Endothelial cell of umbilical vein (primary cell): ENCODE data around the gene ATP11C. TPM values are rescaled to one million over a fixed set of nuclear protein-coding genes. Genes with fewer than 3 reads are reported as not detected.

Source experiments
- BruUV-seq: library from RNA; stranded (reverse); fragments of 400-500 nt; replicated peaks from 2 replicates; lab custom pipeline; 2021; lab: Mats Ljungman, UMichigan
- CTCF ChIA-PET: fragments of 300-600, 350-600 bp; sonication (Branson Sonifier 250); formaldehyde crosslinking; loops from one replicate; lab custom pipeline; 2021; ENCODE audit warnings: antibody characterized with exemption, inconsistent platforms; lab: Charles Lee
- POLR2A ChIA-PET: fragments of 300-600, 350-600 bp; sonication (Branson Sonifier 250); formaldehyde crosslinking; loops from one replicate; lab custom pipeline; 2021; ENCODE audit warnings: antibody characterized with exemption, inconsistent platforms; lab: Charles Lee
- DNase-seq: peaks from one replicate; pipeline ENCODE4 v3.0.0-alpha.2; 2011; ENCODE audit warnings: low read depth, low spot score
- FAIRE-seq: peaks from 2 replicates; lab custom pipeline; 2011; peaks lifted over from hg19 to GRCh38; lab: Jason Lieb, UNC
- H2AFZ ChIP-seq: 2 replicates; pipeline ENCODE4 v1.6.0; 2012; ENCODE audit warnings: low read depth, low read length, control low read depth, inconsistent platforms
- H3K27ac ChIP-seq: 2 replicates; pipeline ENCODE4 v1.5.1; 2011; ENCODE audit warnings: low read depth, mild to moderate bottlenecking, control low read depth, low read length, moderate library complexity; ENCODE audit not compliant: insufficient read depth
- H3K27me3 ChIP-seq, 2 experiments: 2 replicates each; pipeline versions ENCODE4 v1.6.0 to v1.6.1; 2011; ENCODE audit warnings: low read length in 2 of 2, mixed read lengths in 1 of 2; ENCODE audit not compliant: control insufficient read depth in 2 of 2, insufficient read depth in 2 of 2
- H3K36me3 ChIP-seq, 2 experiments: 2 replicates in 1 of 2; 3 replicates in 1 of 2; pipeline ENCODE4 v1.5.1; 2011; ENCODE audit warnings: low read length in 2 of 2, mild to moderate bottlenecking in 1 of 2, moderate library complexity in 1 of 2; ENCODE audit not compliant: control insufficient read depth in 2 of 2, insufficient read depth in 2 of 2; ENCODE audit errors: extremely low read depth in 1 of 2
- H3K4me1 ChIP-seq: 3 replicates; pipeline ENCODE4 v1.5.1; 2011; ENCODE audit warnings: mild to moderate bottlenecking, low read length; ENCODE audit not compliant: control insufficient read depth, insufficient read depth; ENCODE audit errors: extremely low read depth
- H3K4me2 ChIP-seq: 2 replicates; pipeline ENCODE4 v1.6.1; 2011; ENCODE audit warnings: low read length, control low read depth, mixed read lengths; ENCODE audit not compliant: insufficient read depth
- H3K4me3 ChIP-seq, 3 experiments: fragments of 200-600 bp in 1 of 3; sonication (generic), shearing (Covaris generic) in 1 of 3; replicated peaks in 1 of 3; 2 replicates each; pipeline ENCODE4 v1.5.1; 2011 to 2016; ENCODE audit warnings: control low read depth in 3 of 3, low read length in 3 of 3, mild to moderate bottlenecking in 2 of 3, inconsistent platforms in 1 of 3, low read depth in 1 of 3, moderate library complexity in 1 of 3; ENCODE audit not compliant: insufficient read depth in 1 of 3
- H3K79me2 ChIP-seq: 2 replicates; pipeline ENCODE4 v1.6.0; 2012; ENCODE audit warnings: low read length, inconsistent platforms; ENCODE audit not compliant: control insufficient read depth, insufficient read depth
- H3K9ac ChIP-seq: replicated peaks from 2 replicates; pipeline ENCODE3; 2011; ENCODE audit warnings: low read length, control low read depth; ENCODE audit not compliant: insufficient read depth; ENCODE audit errors: extremely low read depth
- H3K9me1 ChIP-seq: replicated peaks from 3 replicates; pipeline ENCODE4 v1.6.0; 2011; ENCODE audit warnings: mild to moderate bottlenecking, low read length; ENCODE audit not compliant: control insufficient read depth, insufficient read depth; ENCODE audit errors: extremely low read depth
- H3K9me3 ChIP-seq: replicated peaks from 2 replicates; pipeline ENCODE4 v1.5.1; 2012; ENCODE audit warnings: low read length, inconsistent platforms; ENCODE audit not compliant: control insufficient read depth, insufficient read depth
- H4K20me1 ChIP-seq: replicated peaks from 2 replicates; pipeline ENCODE3; 2011; ENCODE audit warnings: mild to moderate bottlenecking, low read length; ENCODE audit not compliant: control insufficient read depth, insufficient read depth; ENCODE audit errors: extremely low read depth
- EZH2 ChIP-seq: IDR thresholded peaks from 2 replicates; pipeline ENCODE4 v1.6.1; 2012; ENCODE audit warnings: borderline replicate concordance, low read depth, mild to moderate bottlenecking, moderate library complexity, low read length, inconsistent platforms; ENCODE audit not compliant: severe bottlenecking
- FOS ChIP-seq: IDR thresholded peaks from 2 replicates; pipeline ENCODE4 v1.6.1; 2011; ENCODE audit warnings: mild to moderate bottlenecking, low read length, moderate library complexity, borderline replicate concordance; ENCODE audit not compliant: insufficient read depth
- GATA2 ChIP-seq: IDR thresholded peaks from 2 replicates; pipeline ENCODE4 v1.7.0; 2011; ENCODE audit warnings: low read depth, mild to moderate bottlenecking, moderate library complexity, mixed read lengths, low read length; ENCODE audit not compliant: insufficient read length, insufficient read depth
- JUN ChIP-seq: IDR thresholded peaks from 2 replicates; pipeline ENCODE4 v1.6.1; 2011; ENCODE audit warnings: borderline replicate concordance, low read depth; ENCODE audit not compliant: insufficient read length, insufficient read depth
- MYC ChIP-seq: IDR thresholded peaks from one replicate; pipeline ENCODE4 v1.6.1; 2011; ENCODE audit warnings: mild to moderate bottlenecking, low read depth, low read length
- POLR2A ChIP-seq: IDR thresholded peaks from 2 replicates; pipeline ENCODE4 v1.6.1; 2012; ENCODE audit warnings: low read depth, mild to moderate bottlenecking, control low read depth, low read length
- POLR2AphosphoS5 ChIP-seq: IDR thresholded peaks from 2 replicates; pipeline ENCODE4 v1.6.1; 2012; ENCODE audit warnings: low read depth, mild to moderate bottlenecking, control low read depth, low read length, moderate library complexity; ENCODE audit not compliant: insufficient read depth
- dilution Hi-C: fragments of 300-500 bp; cut with MboI; formaldehyde crosslinking; loops from one replicate; pipeline ENCODE4 v1.15.0; 2019; ENCODE audit warnings: low sequenced_read_pairs; ENCODE audit not compliant: extremely low pct_ligation_motif_present
- intact Hi-C: fragments of 100-400 bp; cut with micrococcal nuclease; formaldehyde crosslinking; loops from one replicate; pipeline ENCODE4 v1.10.0; 2022
- polyA plus RNA-seq, 4 experiments: library from polyadenylated mRNA; depleted of rRNA in 3 of 4; stranded (reverse) in 3 of 4; unstranded in 1 of 4; fragments of >200 nt; gene quantifications; 2 replicates each; pipeline versions ENCODE4 v1.2.1 to v1.2.3, GENCODE V29; 2011 to 2012; ENCODE audit warnings: missing spikeins in 1 of 4
- total RNA-seq: library from RNA; stranded (reverse); gene quantifications from 2 replicates; pipeline ENCODE4 v1.2.3, GENCODE V29; 2021
- TF ChIP-seq, protein P1 (sequence below): IDR thresholded peaks from 2 replicates; pipeline ENCODE4 v1.6.1; 2011; ENCODE audit not compliant: insufficient read depth, insufficient read length
- TF ChIP-seq, protein P2 (sequence below), 2 donors: IDR thresholded peaks; 1 replicate in 1 of 2; 2 replicates in 1 of 2; pipeline ENCODE4 v1.5.1; 2011; ENCODE audit warnings: low read length in 2 of 2, mild to moderate bottlenecking in 2 of 2, moderate library complexity in 2 of 2, control low read depth in 1 of 2, inconsistent platforms in 1 of 2, low read depth in 1 of 2; ENCODE audit not compliant: insufficient read depth in 1 of 2; ENCODE audit errors: extremely low read depth in 1 of 2

ATP11C gene
- total and polyA plus RNA-seq, 2 donors (not counting 3 experiments of a cell fraction or from before 2014, with no cell fraction given), result 9.1 to 31.8 TPM

DNA sequence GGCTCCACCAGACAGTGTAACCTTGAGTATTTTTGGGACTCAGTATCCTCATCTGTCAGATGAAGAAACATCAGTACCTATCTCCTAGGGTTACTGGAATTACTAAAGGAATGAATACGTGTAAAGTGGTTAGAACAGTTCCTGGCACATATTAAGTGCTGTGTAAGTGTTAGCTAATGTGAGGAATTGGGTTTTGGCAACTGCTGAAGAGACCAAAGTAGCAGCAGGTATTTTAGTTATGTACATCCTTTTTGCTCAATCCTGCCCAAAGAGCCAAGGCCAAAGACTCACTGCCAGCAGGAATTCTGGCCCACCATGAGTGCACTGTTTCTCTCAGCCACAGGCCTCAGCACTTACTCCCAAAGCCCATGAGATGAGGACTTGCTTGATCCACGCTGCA, 208.2 kb downstream of the ATP11C start:
- no peak overlapping the region for H3K27ac ChIP-seq
- H3K9ac ChIP-seq, result no peak overlapping the region
- H3K4me2 ChIP-seq, result no peak overlapping the region
- peaks cover 5% of the 10 kb centered on the region for H3K4me1 ChIP-seq
- no peaks in the 10 kb centered on the region for H3K79me2 ChIP-seq
- no peaks in the 10 kb centered on the region for H3K36me3 ChIP-seq
- H3K9me3 ChIP-seq, result no peaks in the 10 kb centered on the region
- H4K20me1 ChIP-seq, result no peaks in the 10 kb centered on the region
- dilution Hi-C loops (no loop called here), intact Hi-C loops (no loop called here)
- H2AFZ ChIP-seq, result no peak overlapping the region
- DNase-seq (no peak), FAIRE-seq (no peak)
- no peak overlapping the region for H3K4me3 ChIP-seq
- ChIA-PET CTCF (no interaction called here), POLR2A (no interaction called here)
- H3K27me3 ChIP-seq, result no peaks in the 10 kb centered on the region
- BruUV-seq, result no TSS peak
- TF ChIP-seq, protein P1, sequence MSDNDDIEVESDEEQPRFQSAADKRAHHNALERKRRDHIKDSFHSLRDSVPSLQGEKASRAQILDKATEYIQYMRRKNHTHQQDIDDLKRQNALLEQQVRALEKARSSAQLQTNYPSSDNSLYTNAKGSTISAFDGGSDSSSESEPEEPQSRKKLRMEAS, result no peak
- H3K9me1 ChIP-seq, result no peaks in the 10 kb centered on the region

DNA sequence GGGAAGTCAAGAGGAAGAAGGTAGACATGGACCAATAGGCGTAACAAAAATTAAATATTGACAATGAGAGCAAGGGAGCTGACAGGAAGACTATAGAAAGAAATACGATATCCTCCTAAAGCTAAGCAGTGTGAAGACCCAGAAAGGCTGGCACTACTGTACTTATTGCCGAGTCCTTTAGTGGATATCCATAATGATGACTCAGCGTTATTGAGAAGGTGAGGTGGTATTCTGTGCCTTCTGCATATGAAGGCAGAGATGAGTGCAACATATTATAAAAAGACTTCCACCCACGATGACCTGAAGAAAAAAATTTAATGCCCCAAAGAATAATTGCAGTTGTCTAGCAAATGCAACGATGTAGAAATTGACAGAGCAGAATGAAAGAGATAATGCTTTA, 211.9 kb downstream of the ATP11C start:
- Histone ChIP-seq H3K27me3 (no peaks in the 10 kb centered on the region), H2AFZ (no peak overlapping the region), H3K4me3 (no peak overlapping the region), H3K9me3 (no peaks in the 10 kb centered on the region), H3K9ac (no peak overlapping the region), H3K27ac (no peak overlapping the region), H3K4me2 (no peak overlapping the region), H3K79me2 (no peaks in the 10 kb centered on the region), H3K9me1 (no peaks in the 10 kb centered on the region), H3K36me3 (no peaks in the 10 kb centered on the region), H4K20me1 (no peaks in the 10 kb centered on the region), H3K4me1 (peaks cover 5% of the 10 kb centered on the region)
- dilution Hi-C loops (no loop called here), intact Hi-C loops (loop anchor here (2.0 kb wide), 1 partner anchor 18 kb away; no protein-coding TSS in a partner anchor)
- no TSS peak for BruUV-seq
- DNase-seq (no peak), FAIRE-seq (no peak)
- ChIA-PET POLR2A (no interaction called here), CTCF (no interaction called here)
- no peak for TF ChIP-seq GATA2
- TF ChIP-seq FOS, result no peak
- TF ChIP-seq, protein P1, result no peak
- TF ChIP-seq, protein P2, sequence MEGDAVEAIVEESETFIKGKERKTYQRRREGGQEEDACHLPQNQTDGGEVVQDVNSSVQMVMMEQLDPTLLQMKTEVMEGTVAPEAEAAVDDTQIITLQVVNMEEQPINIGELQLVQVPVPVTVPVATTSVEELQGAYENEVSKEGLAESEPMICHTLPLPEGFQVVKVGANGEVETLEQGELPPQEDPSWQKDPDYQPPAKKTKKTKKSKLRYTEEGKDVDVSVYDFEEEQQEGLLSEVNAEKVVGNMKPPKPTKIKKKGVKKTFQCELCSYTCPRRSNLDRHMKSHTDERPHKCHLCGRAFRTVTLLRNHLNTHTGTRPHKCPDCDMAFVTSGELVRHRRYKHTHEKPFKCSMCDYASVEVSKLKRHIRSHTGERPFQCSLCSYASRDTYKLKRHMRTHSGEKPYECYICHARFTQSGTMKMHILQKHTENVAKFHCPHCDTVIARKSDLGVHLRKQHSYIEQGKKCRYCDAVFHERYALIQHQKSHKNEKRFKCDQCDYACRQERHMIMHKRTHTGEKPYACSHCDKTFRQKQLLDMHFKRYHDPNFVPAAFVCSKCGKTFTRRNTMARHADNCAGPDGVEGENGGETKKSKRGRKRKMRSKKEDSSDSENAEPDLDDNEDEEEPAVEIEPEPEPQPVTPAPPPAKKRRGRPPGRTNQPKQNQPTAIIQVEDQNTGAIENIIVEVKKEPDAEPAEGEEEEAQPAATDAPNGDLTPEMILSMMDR (IDR thresholded peaks at IDR 0.05; ENCODE audit: extremely low read depth in 1 of 2, insufficient read depth in 1 of 2, low read depth in 1 of 2, low read length in 2 of 2), result no peak
- TF ChIP-seq EZH2, result no peak
- no peak for TF ChIP-seq JUN
- TF ChIP-seq POLR2AphosphoS5, result no peak
- TF ChIP-seq POLR2A, result no peak
- TF ChIP-seq MYC, result no peak
